Right cardiac atrium (tissue), 5 donors: ENCODE data around the gene ZMYM2. TPM values are rescaled to one million over a fixed set of nuclear protein-coding genes. Genes with fewer than 3 reads are reported as not detected.
"Not testable (repeated sequence)": the region's sequence is repeated elsewhere in the genome, so short reads cannot be mapped to it uniquely, and the experiment has no call there.

Source experiments
- ATAC-seq, 2 donors: fragments of 200-7000 bp; cut with Tn5 transposase; one replicate each; pipeline versions ENCODE4 v1.8.0 to v1.9.1; 2020; ENCODE audit warnings: moderate library complexity in 2 of 2, mild to moderate bottlenecking in 1 of 2
- DNase-seq, 3 donors: peaks; one replicate each; pipeline ENCODE4 v3.0.0-alpha.2; 2020
- H3K27ac ChIP-seq: one replicate; pipeline ENCODE4 v1.5.1; 2013; ENCODE audit warnings: mild to moderate bottlenecking, low read length, control low read depth, moderate library complexity
- H3K27me3 ChIP-seq: one replicate; pipeline ENCODE4 v1.6.1; 2013; ENCODE audit not compliant: control insufficient read depth, insufficient read depth
- H3K4me1 ChIP-seq: one replicate; pipeline ENCODE4 v1.6.1; 2013; ENCODE audit warnings: low read length; ENCODE audit not compliant: control insufficient read depth, insufficient read depth
- H3K4me3 ChIP-seq: one replicate; pipeline ENCODE4 v1.5.1; 2013; ENCODE audit warnings: low read length, control low read depth
- H3K9me3 ChIP-seq: one replicate; pipeline ENCODE4 v1.6.1; 2013; ENCODE audit warnings: low read length; ENCODE audit not compliant: control insufficient read depth
- WGBS: extraction: QIAGEN DNeasy Blood & Tissue Kit; methylation state at CpG from one replicate; pipeline ENCODE4 v1.1.7; 2013; 5-methylcytosine and 5-hydroxymethylcytosine counted together
- intact Hi-C, 4 donors: fragments of 100-400 bp; cut with DNase I; formaldehyde crosslinking; loops; one replicate each; pipeline versions ENCODE4 v1.11.0 to v1.14.0; 2022 to 2023
- polyA plus RNA-seq: library from polyadenylated mRNA; stranded (reverse); fragments of 200-250 nt; gene quantifications from one replicate; pipeline ENCODE4 v1.2.3, GENCODE V29; 2013
- total RNA-seq, 4 donors: library from RNA; stranded (reverse); fragmentation: NEBNext Ultra II Directional; extraction: Animal tissue kit (Norgen Biotek cat#: 25700); gene quantifications; one replicate each; pipeline ENCODE4 v1.2.1, GENCODE V29; 2021
- donor health status: healthy with polysubstance abuse.
- donor health status: DM: no; HTN: yes; CAD: no.
- donor health status: DM: no; HTN: no; CAD: no.
- donor health status: DM: no; HTN: yes; CAD: no; lungs with severe emphysema.
- donor health status: DM: yes; HTN: yes; CAD: no.

The ZMYM2 gene
- total and polyA plus RNA-seq, 5 donors: 17.2 to 71.4 (median 56.3) TPM

- no peaks in the 10 kb centered on the region for H3K4me1 ChIP-seq
- intact Hi-C loops: no loop called here
- no peak overlapping the region for H3K27ac ChIP-seq
- H3K27me3 ChIP-seq: no peaks in the 10 kb centered on the region
- no peak overlapping the region for H3K4me3 ChIP-seq
- WGBS: 98% methylated on average over 3 of the region's 3 CpGs
- H3K9me3 ChIP-seq: no peaks in the 10 kb centered on the region
- DNase-seq: no peak
- no peak for ATAC-seq
These were observed 58.3 kb downstream of the ZMYM2 start for GRCh38 chr13:20016649-20017364.

- no peak for DNase-seq
- ATAC-seq: no peak
- WGBS: 98% methylated on average over 1 of the region's 1 CpG
- H3K4me3 ChIP-seq: no peak overlapping the region
- no peaks in the 10 kb centered on the region for H3K9me3 ChIP-seq
- H3K4me1 ChIP-seq: no peaks in the 10 kb centered on the region
- H3K27ac ChIP-seq: no peak overlapping the region
- intact Hi-C loops: no loop called here
- no peaks in the 10 kb centered on the region for H3K27me3 ChIP-seq
These were observed 58.8 kb downstream of the ZMYM2 start for GRCh38 chr13:20017365-20017711.

- 91% methylated on average over 2 of the region's 2 CpGs for WGBS
- no peaks in the 10 kb centered on the region for H3K9me3 ChIP-seq
- no peak for DNase-seq
- no peaks in the 10 kb centered on the region for H3K27me3 ChIP-seq
- no peak overlapping the region for H3K27ac ChIP-seq
- H3K4me3 ChIP-seq: no peak overlapping the region
- intact Hi-C loops: no loop called here
- no peak for ATAC-seq
- H3K4me1 ChIP-seq: no peaks in the 10 kb centered on the region
These were observed 60.5 kb downstream of the ZMYM2 start for GRCh38 chr13:20019043-20019442.

GRCh38 chr13:20024702-20025101 lies 66.2 kb downstream of the ZMYM2 start:
- no peaks in the 10 kb centered on the region for H3K4me1 ChIP-seq
- H3K9me3 ChIP-seq: no peaks in the 10 kb centered on the region
- no peak for DNase-seq
- H3K27ac ChIP-seq: no peak overlapping the region
- no peaks in the 10 kb centered on the region for H3K27me3 ChIP-seq
- ATAC-seq: no peak
- WGBS: 70% methylated on average over 2 of the region's 2 CpGs
- H3K4me3 ChIP-seq: no peak overlapping the region
- intact Hi-C loops: no loop called here

GRCh38 chr13:20028953-20029352 lies 70.4 kb downstream of the ZMYM2 start:
- Histone ChIP-seq H3K27ac (no peak overlapping the region), H3K27me3 (no peaks in the 10 kb centered on the region), H3K4me1 (no peaks in the 10 kb centered on the region), H3K4me3 (no peak overlapping the region), H3K9me3 (no peaks in the 10 kb centered on the region)
- intact Hi-C loops: no loop called here
- DNase-seq: no peak
- WGBS: 73% methylated on average over 4 of the region's 4 CpGs
- no peak for ATAC-seq

GRCh38 chr13:20033486-20033885 lies 75.0 kb downstream of the ZMYM2 start:
- intact Hi-C loops: no loop called here
- 98% methylated on average over 1 of the region's 1 CpG for WGBS

GRCh38 chr13:20035130-20035529 lies 76.6 kb downstream of the ZMYM2 start:
- intact Hi-C loops: no loop called here
- WGBS: 66% methylated on average over 4 of the region's 4 CpGs
- Histone ChIP-seq H3K4me1 (no peaks in the 10 kb centered on the region), H3K4me3 (no peak overlapping the region), H3K9me3 (no peaks in the 10 kb centered on the region), H3K27ac (no peak overlapping the region), H3K27me3 (no peaks in the 10 kb centered on the region)
- DNase-seq (no peak), ATAC-seq (no peak)

More at GRCh38 chr13:20033486-20033885, 75.0 kb downstream of the ZMYM2 start:
- H3K27me3 ChIP-seq: no peaks in the 10 kb centered on the region
- no peak for ATAC-seq
- H3K27ac ChIP-seq: no peak overlapping the region
- H3K9me3 ChIP-seq: no peaks in the 10 kb centered on the region
- no peak overlapping the region for H3K4me3 ChIP-seq
- no peak for DNase-seq
- no peaks in the 10 kb centered on the region for H3K4me1 ChIP-seq

- no peak for DNase-seq
- Histone ChIP-seq H3K9me3 (no peaks in the 10 kb centered on the region), H3K4me3 (no peak overlapping the region), H3K4me1 (no peaks in the 10 kb centered on the region), H3K27ac (no peak overlapping the region), H3K27me3 (no peaks in the 10 kb centered on the region)
- intact Hi-C loops: no loop called here
- no peak for ATAC-seq
These were observed 79.4 kb downstream of the ZMYM2 start for GRCh38 chr13:20037908-20038307.

GRCh38 chr13:20042603-20043002 lies 84.1 kb downstream of the ZMYM2 start:
- H3K27me3 ChIP-seq, DNase-seq, H3K9me3 ChIP-seq, H3K4me1 ChIP-seq, intact Hi-C loops, H3K4me3 ChIP-seq, ATAC-seq, H3K27ac ChIP-seq: not testable (repeated sequence)
- 98% methylated on average over 4 of the region's 4 CpGs for WGBS

GRCh38 chr13:20043207-20043925 lies 84.8 kb downstream of the ZMYM2 start:
- ATAC-seq (peak; percentile 26 to 38), DNase-seq (peak in 2 of 3 donors; percentile 17 to 49)
- H3K27me3 ChIP-seq: no peaks in the 10 kb centered on the region
- H3K4me3 ChIP-seq: no peak overlapping the region
- intact Hi-C loops: no loop called here
- H3K27ac ChIP-seq: no peak overlapping the region
- no peaks in the 10 kb centered on the region for H3K4me1 ChIP-seq
- H3K9me3 ChIP-seq: no peaks in the 10 kb centered on the region
- WGBS: 89% methylated on average over 11 of the region's 11 CpGs

- no peak for DNase-seq
These were observed 85.6 kb downstream of the ZMYM2 start for GRCh38 chr13:20044086-20044485.

More at GRCh38 chr13:20044086-20044485, 85.6 kb downstream of the ZMYM2 start:
- Histone ChIP-seq H3K27ac (no peak overlapping the region), H3K4me3 (no peak overlapping the region), H3K27me3 (no peaks in the 10 kb centered on the region), H3K4me1 (no peaks in the 10 kb centered on the region), H3K9me3 (no peaks in the 10 kb centered on the region)
- intact Hi-C loops: no loop called here
- 85% methylated on average over 1 of the region's 1 CpG for WGBS
- ATAC-seq: peak in 1 of 2 donors; percentile 29
